ENCODE results near the gene APIP.
A peak's percentile ranks its signal among the peaks of the same experiment; 100 is the strongest.

APIP gene

DNA sequence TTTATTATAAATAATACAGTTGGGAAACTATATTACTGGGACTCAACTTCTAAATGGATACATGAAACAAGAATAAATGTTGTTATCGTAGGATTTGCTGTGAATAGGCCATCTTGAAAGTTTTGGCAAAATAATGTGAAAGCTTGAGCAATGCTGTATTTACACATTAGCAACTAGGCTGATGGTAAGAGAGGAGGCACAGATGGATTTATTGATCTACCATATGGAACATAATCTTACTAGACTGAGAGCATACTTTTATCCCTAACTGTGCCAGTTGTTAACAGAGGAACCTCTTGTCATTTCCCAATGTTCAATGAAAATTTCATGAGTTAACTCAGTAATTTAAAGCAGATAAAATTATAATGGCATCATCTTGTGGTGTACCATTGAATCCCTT lies 22.8 kb downstream of the APIP start:
- WGBS (ENCODE audit: extremely low coverage, insufficient coverage, insufficient read length), result no CpG with 5 or more reads among the region's 1 CpG
- Histone ChIP-seq H3K27me3 (ENCODE audit: insufficient read depth, low read length) (no peaks in the 10 kb centered on the region), H2BK12ac (ENCODE audit: low read length) (no peak overlapping the region), H3K4ac (ENCODE audit: low read depth, low read length) (no peak overlapping the region), H2AFZ (ENCODE audit: insufficient read depth, low read length, poor library complexity) (no peak overlapping the region), H3K4me3 (ENCODE audit: low read depth, low read length) (no peak overlapping the region), H3K79me1 (ENCODE audit: low read length) (no peaks in the 10 kb centered on the region), H2BK120ac (ENCODE audit: insufficient read depth, low read length, poor library complexity) (no peak overlapping the region), H3K9me3 (ENCODE audit: insufficient read depth, low read depth, low read length) (no peaks in the 10 kb centered on the region), H3K4me2 (ENCODE audit: low read length) (no peak overlapping the region), H3K36me3 (ENCODE audit: control insufficient read depth in 1 of 2, insufficient read depth in 2 of 2, low read length in 2 of 2) (no peaks in the 10 kb centered on the region), H3K18ac (ENCODE audit: low read length) (no peak overlapping the region), H2BK5ac (ENCODE audit: low read depth, low read length, poor library complexity) (no peak overlapping the region), H3K79me2 (ENCODE audit: control insufficient read depth, insufficient read depth, low read length, poor library complexity) (no peaks in the 10 kb centered on the region), H4K91ac (ENCODE audit: low read depth, low read length) (no peak overlapping the region), H3K27ac (ENCODE audit: low read depth, low read length) (no peak overlapping the region), H2AK5ac (ENCODE audit: low read length) (no peak overlapping the region), H3K9ac (ENCODE audit: low read length) (no peak overlapping the region), H3K14ac (ENCODE audit: low read length) (no peak overlapping the region), H4K8ac (ENCODE audit: low read depth, low read length) (no peak overlapping the region), H3K23ac (ENCODE audit: low read length) (no peak overlapping the region), H4K12ac (ENCODE audit: low read depth, low read length) (no peak overlapping the region), H3K4me1 (ENCODE audit: control insufficient read depth in 1 of 2, insufficient read depth in 2 of 2, low read length in 2 of 2) (no peaks in the 10 kb centered on the region)
- DNase-seq, result no peak

DNA sequence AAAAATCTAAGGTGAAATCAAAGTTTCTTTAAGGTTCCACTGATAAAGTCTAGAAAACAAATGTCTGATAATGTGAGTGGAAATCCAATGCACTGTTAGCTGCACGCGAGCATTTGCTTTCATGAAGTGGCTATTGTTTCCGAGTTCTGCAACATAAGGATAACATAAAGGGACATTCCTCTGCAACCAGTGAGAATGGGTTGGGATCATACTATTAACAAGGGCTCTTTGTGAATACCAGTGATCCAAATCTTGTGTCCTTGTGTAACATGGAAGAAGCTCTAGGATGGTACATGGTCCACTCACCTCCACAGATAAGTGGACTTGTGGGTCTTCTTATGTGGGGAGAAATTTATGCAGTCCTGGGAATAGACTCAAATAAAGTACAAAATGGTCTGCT lies 24.6 kb downstream of the APIP start:
- no peak overlapping the region for H2AFZ ChIP-seq (ENCODE audit: insufficient read depth, low read length, poor library complexity)
- H4K91ac ChIP-seq (ENCODE audit: low read depth, low read length), result no peak overlapping the region
- H3K9ac ChIP-seq (ENCODE audit: low read length), result no peak overlapping the region
- H2BK12ac ChIP-seq (ENCODE audit: low read length), result no peak overlapping the region
- H3K27me3 ChIP-seq (ENCODE audit: insufficient read depth, low read length), result no peaks in the 10 kb centered on the region
- H3K79me2 ChIP-seq (ENCODE audit: control insufficient read depth, insufficient read depth, low read length, poor library complexity), result no peaks in the 10 kb centered on the region
- H3K79me1 ChIP-seq (ENCODE audit: low read length), result no peaks in the 10 kb centered on the region
- DNase-seq, result no peak
- H3K4me2 ChIP-seq (ENCODE audit: low read length), result no peak overlapping the region
- H3K4me1 ChIP-seq (ENCODE audit: control insufficient read depth in 1 of 2, insufficient read depth in 2 of 2, low read length in 2 of 2), result no peaks in the 10 kb centered on the region
- H2AK5ac ChIP-seq (ENCODE audit: low read length), result no peak overlapping the region
- no peak overlapping the region for H3K18ac ChIP-seq (ENCODE audit: low read length)
- H2BK120ac ChIP-seq (ENCODE audit: insufficient read depth, low read length, poor library complexity), result no peak overlapping the region
- H3K23ac ChIP-seq (ENCODE audit: low read length), result no peak overlapping the region
- H3K4me3 ChIP-seq (ENCODE audit: low read depth, low read length), result no peak overlapping the region
- no peak overlapping the region for H2BK5ac ChIP-seq (ENCODE audit: low read depth, low read length, poor library complexity)
- H3K27ac ChIP-seq (ENCODE audit: low read depth, low read length), result no peak overlapping the region
- no peaks in the 10 kb centered on the region for H3K9me3 ChIP-seq (ENCODE audit: insufficient read depth, low read depth, low read length)
- no CpG with 5 or more reads among the region's 3 CpGs for WGBS (ENCODE audit: extremely low coverage, insufficient coverage, insufficient read length)
- H4K8ac ChIP-seq (ENCODE audit: low read depth, low read length), result no peak overlapping the region
- no peaks in the 10 kb centered on the region for H3K36me3 ChIP-seq (ENCODE audit: control insufficient read depth in 1 of 2, insufficient read depth in 2 of 2, low read length in 2 of 2)
- no peak overlapping the region for H3K14ac ChIP-seq (ENCODE audit: low read length)
- no peak overlapping the region for H3K4ac ChIP-seq (ENCODE audit: low read depth, low read length)
- H4K12ac ChIP-seq (ENCODE audit: low read depth, low read length), result no peak overlapping the region

GRCh38 chr11:34890812-34891211 lies 25.4 kb downstream of the APIP start:
- no peak overlapping the region for H3K4me2 ChIP-seq (ENCODE audit: low read length)
- no peak overlapping the region for H3K18ac ChIP-seq (ENCODE audit: low read length)
- no peak overlapping the region for H3K14ac ChIP-seq (ENCODE audit: low read length)
- H3K27ac ChIP-seq (ENCODE audit: low read depth, low read length), result no peak overlapping the region
- H3K36me3 ChIP-seq (ENCODE audit: control insufficient read depth in 1 of 2, insufficient read depth in 2 of 2, low read length in 2 of 2), result no peaks in the 10 kb centered on the region
- no peaks in the 10 kb centered on the region for H3K79me2 ChIP-seq (ENCODE audit: control insufficient read depth, insufficient read depth, low read length, poor library complexity)
- H3K27me3 ChIP-seq (ENCODE audit: insufficient read depth, low read length), result no peaks in the 10 kb centered on the region
- H3K79me1 ChIP-seq (ENCODE audit: low read length), result no peaks in the 10 kb centered on the region
- H2AFZ ChIP-seq (ENCODE audit: insufficient read depth, low read length, poor library complexity), result no peak overlapping the region
- no peaks in the 10 kb centered on the region for H3K9me3 ChIP-seq (ENCODE audit: insufficient read depth, low read depth, low read length)
- no peak overlapping the region for H2BK120ac ChIP-seq (ENCODE audit: insufficient read depth, low read length, poor library complexity)
- no peaks in the 10 kb centered on the region for H3K4me1 ChIP-seq (ENCODE audit: control insufficient read depth in 1 of 2, insufficient read depth in 2 of 2, low read length in 2 of 2)
- H2AK5ac ChIP-seq (ENCODE audit: low read length), result no peak overlapping the region
- no peak overlapping the region for H3K9ac ChIP-seq (ENCODE audit: low read length)
- no peak overlapping the region for H4K12ac ChIP-seq (ENCODE audit: low read depth, low read length)
- no peak overlapping the region for H3K4me3 ChIP-seq (ENCODE audit: low read depth, low read length)
- no peak overlapping the region for H3K23ac ChIP-seq (ENCODE audit: low read length)
- peak in 1 of 2 donors; percentile 71 for DNase-seq
- H4K8ac ChIP-seq (ENCODE audit: low read depth, low read length), result no peak overlapping the region
- H2BK12ac ChIP-seq (ENCODE audit: low read length), result no peak overlapping the region
- no peak overlapping the region for H4K91ac ChIP-seq (ENCODE audit: low read depth, low read length)
- H3K4ac ChIP-seq (ENCODE audit: low read depth, low read length), result no peak overlapping the region
- WGBS (ENCODE audit: extremely low coverage, insufficient coverage, insufficient read length), result no CpG with 5 or more reads among the region's 1 CpG
- H2BK5ac ChIP-seq (ENCODE audit: low read depth, low read length, poor library complexity), result no peak overlapping the region

DNA sequence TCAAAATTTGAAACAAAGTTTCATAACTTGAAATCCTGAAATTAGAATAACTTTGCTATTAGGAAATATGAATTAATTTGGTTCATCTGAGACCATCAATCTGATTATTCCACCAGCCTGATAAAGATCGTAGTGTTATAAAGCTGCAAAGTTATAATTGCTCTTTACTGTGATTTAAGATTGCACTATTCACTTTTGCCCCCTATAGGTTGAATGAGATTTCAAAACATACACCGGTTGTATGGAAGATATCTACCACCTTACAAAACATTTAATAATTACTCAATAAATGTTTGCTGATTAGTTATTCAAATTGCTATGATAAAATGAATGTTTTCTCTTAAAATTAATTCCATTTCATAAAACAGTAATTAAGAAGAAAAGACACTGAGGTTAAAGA lies 26.1 kb downstream of the APIP start:
- Histone ChIP-seq H2BK12ac (ENCODE audit: low read length) (no peak overlapping the region), H2BK120ac (ENCODE audit: insufficient read depth, low read length, poor library complexity) (no peak overlapping the region), H4K12ac (ENCODE audit: low read depth, low read length) (no peak overlapping the region), H2BK5ac (ENCODE audit: low read depth, low read length, poor library complexity) (no peak overlapping the region), H3K4ac (ENCODE audit: low read depth, low read length) (no peak overlapping the region), H3K36me3 (ENCODE audit: control insufficient read depth in 1 of 2, insufficient read depth in 2 of 2, low read length in 2 of 2) (peaks cover 0 to 2% of the 10 kb centered on the region in 2 experiments), H4K91ac (ENCODE audit: low read depth, low read length) (no peak overlapping the region), H3K9ac (ENCODE audit: low read length) (no peak overlapping the region), H4K8ac (ENCODE audit: low read depth, low read length) (no peak overlapping the region), H2AK5ac (ENCODE audit: low read length) (no peak overlapping the region), H3K9me3 (ENCODE audit: insufficient read depth, low read depth, low read length) (no peaks in the 10 kb centered on the region), H3K4me2 (ENCODE audit: low read length) (no peak overlapping the region), H3K23ac (ENCODE audit: low read length) (no peak overlapping the region), H3K79me1 (ENCODE audit: low read length) (no peaks in the 10 kb centered on the region), H3K14ac (ENCODE audit: low read length) (no peak overlapping the region), H3K79me2 (ENCODE audit: control insufficient read depth, insufficient read depth, low read length, poor library complexity) (no peaks in the 10 kb centered on the region), H3K27ac (ENCODE audit: low read depth, low read length) (no peak overlapping the region), H2AFZ (ENCODE audit: insufficient read depth, low read length, poor library complexity) (no peak overlapping the region), H3K27me3 (ENCODE audit: insufficient read depth, low read length) (no peaks in the 10 kb centered on the region), H3K4me1 (ENCODE audit: control insufficient read depth in 1 of 2, insufficient read depth in 2 of 2, low read length in 2 of 2) (peaks cover 0 to 2% of the 10 kb centered on the region in 2 experiments), H3K4me3 (ENCODE audit: low read depth, low read length) (no peak overlapping the region), H3K18ac (ENCODE audit: low read length) (no peak overlapping the region)
- no CpG with 5 or more reads among the region's 2 CpGs for WGBS (ENCODE audit: extremely low coverage, insufficient coverage, insufficient read length)
- DNase-seq, result no peak
